Activated T-helper 1 cell treated with anti-CD3 and anti-CD28 coated beads, Interleukin-12 subunit alpha, Interleukin-12 subunit beta, Interleukin-2, Interleukin-4 antibody, amounts not matched to agents 30 ng/mL and 10 ng/mL and 1 ng/mL, durations not matched to agents 14 hours and 24 hours and 36 hours (primary cell): ENCODE results near the gene LINC01488. TPM values are rescaled to one million over a fixed set of nuclear protein-coding genes. Genes with fewer than 3 reads are reported as not detected.

Source experiments
- DNase-seq: peaks from one replicate; pipeline ENCODE4 v3.0.0; 2021; ENCODE audit warnings: low spot score
- H3K27ac Mint-ChIP-seq: one replicate; pipeline ENCODE4 v1.8.0; 2021; ENCODE audit warnings: mild to moderate bottlenecking, mixed read lengths
- H3K27me3 Mint-ChIP-seq: one replicate; pipeline ENCODE4 v1.8.0; 2022; ENCODE audit warnings: mild to moderate bottlenecking, moderate library complexity, mixed read lengths; ENCODE audit not compliant: insufficient read depth
- H3K36me3 Mint-ChIP-seq: one replicate; pipeline ENCODE4 v1.8.0; 2021; ENCODE audit warnings: low read depth, mixed read lengths
- H3K4me1 Mint-ChIP-seq: one replicate; pipeline ENCODE4 v1.8.0; 2021; ENCODE audit warnings: low read depth, mixed read lengths
- H3K4me3 Mint-ChIP-seq: one replicate; pipeline ENCODE4 v1.8.0; 2021; ENCODE audit warnings: mild to moderate bottlenecking, moderate library complexity, mixed read lengths
- H3K9me3 Mint-ChIP-seq: one replicate; pipeline ENCODE4 v1.8.0; 2021; ENCODE audit warnings: mixed read lengths
- intact Hi-C: fragments of 100-400 bp; cut with micrococcal nuclease; formaldehyde crosslinking; loops from one replicate; pipeline ENCODE4 v1.15.1; 2024
- total RNA-seq: library from RNA; stranded (reverse); gene quantifications from 2 replicates; pipeline ENCODE4 v1.2.3, GENCODE V29; 2022

LINC01488 gene
- total RNA-seq, 1 donor from 2014 or later = not detected

DNA sequence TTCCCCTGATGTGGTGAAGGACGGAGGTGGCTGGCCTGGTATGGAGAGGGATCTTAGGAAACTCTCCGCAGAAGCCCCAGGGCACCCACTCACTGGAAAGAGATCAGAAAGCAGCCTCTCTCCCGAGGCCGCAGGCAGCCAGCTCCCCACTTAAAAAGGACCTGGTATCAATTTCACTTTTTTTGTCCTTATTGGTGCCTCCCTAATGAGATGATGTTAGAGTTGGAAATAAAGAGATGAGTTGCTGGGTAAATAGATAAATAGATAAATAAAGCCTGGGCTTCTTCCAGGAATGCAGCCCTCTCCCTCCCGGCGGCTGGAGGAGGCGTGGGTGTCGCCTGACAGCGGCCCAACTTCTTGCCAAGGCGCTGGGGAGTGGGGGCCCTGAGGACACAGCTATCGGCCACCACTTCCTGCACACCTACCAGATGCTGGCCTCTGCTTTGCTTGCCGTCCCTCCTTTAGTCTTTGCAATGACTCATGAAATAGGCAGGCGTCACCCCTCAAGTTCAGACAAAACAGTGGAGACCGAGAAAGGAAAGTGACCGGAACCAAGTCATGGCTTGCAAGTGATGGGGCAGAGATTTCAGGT is 42.9 kb downstream of the LINC01488 start:
- DNase-seq = no peak
- Mint-ChIP-seq H3K27ac (no peak overlapping the region), H3K27me3 (peaks cover 4% of the 10 kb centered on the region), H3K4me3 (no peak overlapping the region), H3K36me3 (no peaks in the 10 kb centered on the region), H3K4me1 (no peaks in the 10 kb centered on the region), H3K9me3 (no peaks in the 10 kb centered on the region)
- intact Hi-C loops = no loop called here

DNA sequence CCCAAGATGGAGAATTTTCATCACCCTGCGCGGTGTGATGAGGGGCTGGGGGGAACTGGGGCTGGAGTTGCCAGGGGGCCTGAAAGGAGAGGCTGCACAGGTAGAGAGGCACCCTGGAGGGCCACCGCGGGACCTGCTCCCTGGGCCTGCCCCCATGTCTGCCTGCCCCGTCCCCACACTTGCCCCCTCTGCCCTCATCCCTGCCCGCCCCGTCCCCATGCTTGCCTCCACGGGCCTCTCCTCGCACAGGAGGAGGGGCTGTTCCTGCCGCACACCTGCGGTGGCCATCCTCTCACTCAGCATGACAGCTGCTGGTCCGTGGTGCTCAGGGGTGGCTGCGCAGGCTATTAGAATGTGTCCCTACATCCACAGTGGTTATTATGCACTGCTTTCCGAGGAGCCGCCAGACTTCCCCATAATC is 43.5 kb downstream of the LINC01488 start:
- no peaks in the 10 kb centered on the region for H3K9me3 Mint-ChIP-seq
- H3K36me3 Mint-ChIP-seq = no peaks in the 10 kb centered on the region

DNA sequence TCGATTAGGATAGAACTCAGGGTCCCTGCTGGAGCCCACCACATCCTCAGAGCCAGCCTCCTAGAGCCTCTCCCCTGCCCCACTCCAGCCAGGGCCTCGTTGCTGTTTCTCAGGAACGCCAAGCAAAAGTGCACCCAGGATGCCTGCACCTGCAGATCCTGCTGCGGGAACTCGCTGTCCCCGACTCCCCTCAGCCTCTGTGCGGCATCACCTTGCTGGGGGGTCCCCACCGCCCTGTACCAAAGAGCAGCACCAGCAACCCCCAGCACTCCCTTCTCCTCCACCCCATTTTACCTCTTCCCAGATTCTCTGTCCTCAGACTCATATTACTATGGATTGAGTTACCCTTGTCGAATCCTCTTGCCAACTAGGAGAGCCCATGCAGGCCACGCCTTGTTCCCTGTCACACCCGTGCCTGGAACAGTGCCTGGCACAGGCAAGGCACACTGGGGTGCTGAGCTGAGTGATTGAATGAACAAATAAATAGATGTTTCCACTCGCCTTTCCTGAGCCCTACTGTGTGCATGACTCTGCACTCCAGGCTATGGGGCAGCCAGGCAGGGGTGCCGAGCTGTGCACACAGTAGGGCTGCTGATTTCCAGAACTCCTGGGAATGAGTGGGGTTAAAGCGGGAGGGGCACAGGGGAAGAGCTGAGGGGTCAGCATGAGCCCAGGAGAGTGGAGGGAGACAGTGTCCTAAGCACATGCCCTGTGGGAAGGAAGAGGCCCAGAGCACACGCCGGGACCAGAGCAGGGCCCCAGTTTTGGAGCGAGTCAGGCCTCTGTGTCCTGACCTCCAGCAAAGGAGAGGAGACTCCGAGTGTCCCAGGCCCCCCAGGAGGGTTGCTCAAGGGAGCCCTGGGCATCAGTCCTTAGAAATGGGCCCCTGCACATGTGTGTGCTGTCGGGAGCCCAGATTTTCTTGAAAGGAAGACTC is 44.3 kb downstream of the LINC01488 start:
- Mint-ChIP-seq H3K4me1 (no peaks in the 10 kb centered on the region), H3K4me3 (no peak overlapping the region), H3K9me3 (no peaks in the 10 kb centered on the region), H3K36me3 (no peaks in the 10 kb centered on the region), H3K27ac (no peak overlapping the region), H3K27me3 (peaks cover 12% of the 10 kb centered on the region)
- intact Hi-C loops = no loop called here
- no peak for DNase-seq

More for the DNA sequence above, 43.5 kb downstream of the LINC01488 start:
- no peaks in the 10 kb centered on the region for H3K4me1 Mint-ChIP-seq
- no peak overlapping the region for H3K27ac Mint-ChIP-seq
- no peak for DNase-seq
- H3K27me3 Mint-ChIP-seq = peaks cover 6% of the 10 kb centered on the region
- H3K4me3 Mint-ChIP-seq = no peak overlapping the region
- intact Hi-C loops = no loop called here

DNA sequence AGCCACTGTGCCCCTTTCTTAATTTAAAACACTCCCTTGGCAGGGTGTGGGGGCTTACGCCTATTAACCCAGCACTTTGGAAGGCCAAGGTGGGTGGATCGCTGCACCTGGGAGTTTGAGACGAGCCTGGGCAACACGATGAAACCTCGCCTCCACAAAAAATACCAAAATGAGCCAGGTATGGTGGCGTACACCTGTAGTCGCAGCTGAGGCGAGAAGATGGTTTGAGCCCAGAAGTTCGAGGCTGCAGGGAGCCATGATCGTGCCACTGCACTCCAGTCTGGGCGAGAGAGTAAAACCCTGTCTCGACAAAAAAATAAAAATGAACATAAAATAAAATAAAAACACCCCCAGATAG is 45.0 kb downstream of the LINC01488 start:
- H3K36me3 Mint-ChIP-seq = no peaks in the 10 kb centered on the region
- no peak overlapping the region for H3K27ac Mint-ChIP-seq
- intact Hi-C loops = no loop called here
- no peaks in the 10 kb centered on the region for H3K4me1 Mint-ChIP-seq
- peaks cover 12% of the 10 kb centered on the region for H3K27me3 Mint-ChIP-seq
- DNase-seq = no peak
- H3K9me3 Mint-ChIP-seq = no peaks in the 10 kb centered on the region
- H3K4me3 Mint-ChIP-seq = no peak overlapping the region

DNA sequence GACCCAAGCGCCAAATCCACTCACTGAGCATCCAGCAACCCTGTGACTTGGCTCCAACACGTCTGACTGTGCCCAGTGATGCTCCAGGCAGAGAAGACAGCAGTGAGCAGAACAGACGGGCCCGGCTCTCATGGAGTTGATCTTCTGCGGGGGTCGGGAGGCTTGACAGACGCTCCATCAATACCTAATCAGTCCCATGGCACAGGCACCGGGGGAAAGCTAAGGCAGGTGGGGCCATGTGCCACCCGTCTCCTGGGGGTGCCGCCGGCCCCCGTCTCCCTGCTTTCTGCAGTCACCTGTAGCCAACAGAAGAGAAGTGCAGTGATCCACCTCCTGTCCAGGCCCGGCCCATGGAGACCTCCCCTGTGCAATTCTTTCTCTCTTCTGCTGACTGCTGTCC is 47.5 kb downstream of the LINC01488 start:
- Mint-ChIP-seq H3K27me3 (peaks cover 13% of the 10 kb centered on the region), H3K27ac (no peak overlapping the region), H3K4me3 (no peak overlapping the region), H3K36me3 (no peaks in the 10 kb centered on the region), H3K4me1 (no peaks in the 10 kb centered on the region), H3K9me3 (no peaks in the 10 kb centered on the region)
- intact Hi-C loops = no loop called here
- DNase-seq = no peak

DNA sequence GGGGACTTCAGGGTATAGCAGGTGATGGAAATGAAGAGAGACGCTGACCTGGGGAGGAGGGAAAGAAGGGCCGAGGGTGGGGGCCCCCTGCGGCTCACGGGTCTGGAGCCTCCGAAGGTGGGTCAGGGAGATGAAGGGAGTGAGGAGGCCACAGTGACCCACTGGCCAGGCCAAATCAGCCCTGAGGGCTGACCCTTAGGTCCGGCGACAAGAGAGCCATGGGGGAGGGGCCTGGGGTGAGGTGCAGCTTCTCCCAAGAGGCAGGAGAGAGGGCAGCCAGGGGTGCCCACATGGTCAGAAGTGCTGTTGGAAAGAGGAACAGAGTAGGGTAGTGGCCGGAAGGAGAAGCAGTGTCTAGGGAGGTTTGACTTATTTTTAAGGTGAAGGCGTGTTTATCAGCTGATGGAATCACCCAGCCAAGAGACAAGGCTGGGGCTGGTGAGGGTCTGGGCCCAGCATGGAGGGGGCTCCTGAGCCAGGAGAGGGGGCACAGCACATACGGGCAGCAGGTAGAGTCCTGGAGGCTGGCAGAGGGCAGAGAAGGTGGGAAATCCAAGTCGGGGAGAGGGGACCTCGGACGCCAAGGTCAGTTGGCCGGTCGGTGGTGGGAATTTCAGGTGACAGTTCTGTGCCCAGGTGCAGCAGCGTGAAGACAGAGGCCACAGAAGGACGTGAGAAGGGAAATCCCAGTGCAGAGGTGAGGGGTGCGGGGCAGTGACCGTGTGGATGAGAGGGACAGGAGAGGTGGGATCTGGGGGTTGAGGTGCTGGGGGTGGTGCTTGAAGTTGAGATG is 49.0 kb downstream of the LINC01488 start:
- H3K27me3 Mint-ChIP-seq = peaks cover 13% of the 10 kb centered on the region
- no peaks in the 10 kb centered on the region for H3K9me3 Mint-ChIP-seq
- no peak overlapping the region for H3K4me3 Mint-ChIP-seq
- intact Hi-C loops = no loop called here
- H3K4me1 Mint-ChIP-seq = no peaks in the 10 kb centered on the region
- DNase-seq = no peak
- no peaks in the 10 kb centered on the region for H3K36me3 Mint-ChIP-seq
- no peak overlapping the region for H3K27ac Mint-ChIP-seq

DNA sequence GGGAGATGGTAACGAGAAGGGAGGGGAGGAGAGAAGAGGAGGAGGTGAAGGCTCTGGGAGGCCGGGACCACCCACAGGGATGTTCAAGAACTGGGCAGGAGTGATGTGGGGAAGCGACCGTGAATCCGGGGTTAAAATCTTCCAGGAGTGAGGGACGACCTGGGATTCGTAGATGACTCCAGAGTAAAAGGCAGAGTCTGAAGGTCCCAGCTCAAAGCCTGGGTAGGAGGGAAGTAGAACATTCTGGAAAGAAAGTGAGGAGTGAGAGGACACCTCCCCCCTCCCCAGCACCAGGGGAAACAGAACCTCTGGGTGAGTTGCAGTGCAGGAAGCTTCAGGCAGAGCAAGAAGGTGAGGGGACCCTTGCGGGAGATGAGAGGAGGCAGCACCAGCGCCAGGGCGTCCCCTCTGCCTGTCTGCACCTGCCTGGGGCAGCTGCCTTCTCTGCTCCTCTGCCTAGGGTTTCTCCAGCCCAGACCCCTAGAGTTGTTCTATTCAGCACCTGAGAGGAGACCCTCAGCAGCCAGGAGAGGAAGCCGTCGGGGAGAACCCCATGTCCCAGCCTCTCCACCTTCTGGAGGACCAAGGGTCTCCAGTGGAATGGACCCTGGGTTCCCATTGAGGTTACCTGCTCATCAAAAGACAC is 49.7 kb downstream of the LINC01488 start:
- no peaks in the 10 kb centered on the region for H3K9me3 Mint-ChIP-seq
- no peak for DNase-seq

DNA sequence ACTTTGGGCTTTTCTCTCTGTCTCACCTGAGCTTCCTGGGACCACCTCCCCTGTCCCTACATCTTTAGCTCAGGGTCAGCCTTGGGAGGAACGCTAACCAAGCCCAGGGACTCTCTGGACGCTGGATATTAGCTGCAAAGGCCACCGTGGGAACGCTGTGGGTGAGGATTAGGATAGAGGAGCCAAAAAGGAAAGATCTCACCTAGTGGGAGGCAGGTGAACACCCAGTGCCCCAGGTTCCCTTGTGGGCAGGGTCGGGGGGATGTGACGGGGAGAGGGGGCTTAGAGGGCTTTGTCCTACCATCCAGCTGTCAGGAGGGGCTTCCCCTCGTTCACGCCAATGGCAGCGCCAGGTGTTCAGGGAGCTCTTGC is 50.2 kb downstream of the LINC01488 start:
- intact Hi-C loops = no loop called here
- H3K27me3 Mint-ChIP-seq = peaks cover 12% of the 10 kb centered on the region

More for the DNA sequence above, 49.7 kb downstream of the LINC01488 start:
- intact Hi-C loops = no loop called here
- Mint-ChIP-seq H3K27me3 (peaks cover 12% of the 10 kb centered on the region), H3K27ac (no peak overlapping the region), H3K36me3 (no peaks in the 10 kb centered on the region), H3K4me3 (no peak overlapping the region), H3K4me1 (no peaks in the 10 kb centered on the region)

DNA sequence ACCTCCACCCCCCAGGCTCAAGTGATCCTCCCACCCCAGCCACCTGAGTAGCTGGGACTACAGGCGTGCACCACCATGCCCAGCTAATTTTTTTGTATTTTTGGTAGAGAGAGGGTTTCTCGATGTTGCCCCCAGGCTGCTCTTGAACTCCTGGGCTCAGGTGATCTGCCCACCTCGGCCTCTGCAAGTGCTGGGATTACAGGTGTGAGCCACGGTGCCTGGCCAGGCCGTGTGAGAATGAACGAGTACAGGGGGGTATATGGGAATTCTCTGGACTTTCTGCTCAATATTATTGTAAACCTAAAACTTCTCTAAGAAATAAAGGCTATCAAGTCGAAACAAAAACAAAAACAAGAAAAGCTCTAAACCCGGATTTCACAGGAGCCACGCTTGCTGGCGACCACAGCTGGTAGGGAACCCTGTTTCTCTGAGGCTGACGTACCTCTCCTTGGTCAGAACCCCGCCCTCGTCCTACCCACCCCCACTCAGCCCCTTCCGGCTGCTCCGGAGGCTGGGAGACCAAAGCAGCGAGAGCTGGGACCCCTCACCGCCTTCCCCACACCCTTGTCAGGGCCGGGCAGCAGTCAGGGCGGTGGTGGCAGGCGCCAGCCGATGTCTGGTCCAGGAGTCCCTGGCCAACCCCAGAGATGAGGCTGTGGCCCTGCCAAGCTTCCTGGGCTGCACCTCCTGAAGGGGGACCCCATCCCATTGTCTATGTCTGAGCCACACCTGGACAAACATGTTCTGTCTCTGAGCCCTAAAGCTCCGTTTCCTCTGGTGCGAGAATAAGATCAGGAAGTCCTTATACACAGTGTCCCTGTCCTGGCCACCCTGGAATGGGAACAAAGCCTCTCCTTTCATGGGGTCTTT is 52.1 kb downstream of the LINC01488 start:
- Mint-ChIP-seq H3K27ac (no peak overlapping the region), H3K27me3 (peaks cover 10% of the 10 kb centered on the region), H3K36me3 (no peaks in the 10 kb centered on the region), H3K4me1 (no peaks in the 10 kb centered on the region), H3K9me3 (no peaks in the 10 kb centered on the region), H3K4me3 (no peak overlapping the region)
- no peak for DNase-seq
- intact Hi-C loops = no loop called here

More for the DNA sequence above, 50.2 kb downstream of the LINC01488 start:
- DNase-seq = no peak
- H3K4me1 Mint-ChIP-seq = no peaks in the 10 kb centered on the region
- no peak overlapping the region for H3K27ac Mint-ChIP-seq
- no peaks in the 10 kb centered on the region for H3K9me3 Mint-ChIP-seq
- H3K36me3 Mint-ChIP-seq = no peaks in the 10 kb centered on the region
- no peak overlapping the region for H3K4me3 Mint-ChIP-seq

DNA sequence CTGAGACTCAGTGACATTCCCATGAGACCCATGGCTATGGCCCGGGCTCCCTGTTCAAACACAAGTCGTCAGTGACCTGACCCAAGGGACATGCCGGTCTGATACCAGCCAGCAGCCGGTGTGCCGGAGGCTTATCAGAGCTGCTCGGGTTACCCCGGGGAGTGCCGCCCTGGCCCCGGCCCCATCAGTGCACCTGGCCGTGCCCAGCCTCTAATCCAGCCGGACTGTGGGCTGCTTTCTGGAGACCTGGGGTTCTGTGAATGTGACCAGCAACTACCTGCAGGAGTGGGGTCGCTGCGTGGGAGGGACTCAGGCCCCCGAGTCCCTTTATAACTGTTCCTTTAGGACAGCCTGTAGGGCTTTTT is 52.7 kb downstream of the LINC01488 start:
- intact Hi-C loops = no loop called here
- H3K4me1 Mint-ChIP-seq = no peaks in the 10 kb centered on the region
- no peaks in the 10 kb centered on the region for H3K36me3 Mint-ChIP-seq
- DNase-seq = no peak
- no peaks in the 10 kb centered on the region for H3K9me3 Mint-ChIP-seq
- H3K27ac Mint-ChIP-seq = no peak overlapping the region
- peaks cover 10% of the 10 kb centered on the region for H3K27me3 Mint-ChIP-seq
- H3K4me3 Mint-ChIP-seq = no peak overlapping the region

DNA sequence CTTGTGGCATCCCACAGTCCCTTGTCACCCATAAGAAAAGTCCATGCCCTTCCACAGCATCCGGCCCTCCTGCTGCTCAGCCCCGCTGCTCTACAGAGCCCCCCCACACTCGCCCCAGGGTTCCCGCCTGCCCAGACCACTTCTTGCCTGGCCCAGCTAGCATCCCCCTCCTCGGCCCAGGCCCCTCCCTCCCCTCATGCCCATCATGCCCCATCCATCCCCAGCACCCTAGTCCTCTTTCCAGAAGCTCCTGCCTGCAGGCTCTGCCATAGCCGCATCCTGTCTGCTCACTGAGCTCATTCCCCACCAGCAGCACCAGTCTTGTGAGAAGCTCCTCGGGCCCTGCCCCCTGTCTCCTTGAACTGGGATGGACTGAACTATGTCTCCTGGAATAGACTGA is 54.4 kb downstream of the LINC01488 start:
- intact Hi-C loops = no loop called here
- Mint-ChIP-seq H3K4me3 (no peak overlapping the region), H3K27me3 (peaks cover 2% of the 10 kb centered on the region), H3K9me3 (no peaks in the 10 kb centered on the region), H3K4me1 (no peaks in the 10 kb centered on the region), H3K36me3 (no peaks in the 10 kb centered on the region), H3K27ac (no peak overlapping the region)
- no peak for DNase-seq

DNA sequence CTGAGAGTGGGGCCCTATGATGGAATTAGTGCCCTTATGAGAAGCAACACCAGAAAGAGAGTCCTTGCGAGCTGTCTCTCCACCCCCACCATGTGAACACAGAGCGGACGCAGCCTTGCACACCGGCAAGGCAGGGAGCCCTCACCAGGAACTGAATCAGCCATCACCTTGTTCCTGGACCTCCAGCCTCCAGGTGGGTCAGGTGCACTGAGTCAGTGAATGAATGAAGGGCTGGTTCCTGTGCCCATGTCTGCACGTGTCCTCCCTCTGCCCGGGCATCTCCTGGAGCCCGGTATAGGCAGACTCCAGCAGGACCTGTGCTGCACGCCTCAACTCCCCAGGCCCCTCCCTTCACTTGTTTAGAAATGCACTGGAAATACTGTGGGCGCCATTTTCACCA is 54.9 kb downstream of the LINC01488 start:
- Mint-ChIP-seq H3K36me3 (no peaks in the 10 kb centered on the region), H3K27me3 (peaks cover 4% of the 10 kb centered on the region), H3K4me1 (no peaks in the 10 kb centered on the region), H3K4me3 (no peak overlapping the region), H3K9me3 (no peaks in the 10 kb centered on the region), H3K27ac (no peak overlapping the region)
- intact Hi-C loops = no loop called here
- no peak for DNase-seq
